BE2C (cell line): ENCODE data around the gene CAMTA1.

ENCODE experiments used
- DNase-seq: peaks from one replicate; pipeline ENCODE4 v3.0.0-alpha.2; 2020
- H3K27me3 ChIP-seq: fragments of 250-450 bp; sonication (Bioruptor Pico); 2 replicates; pipeline ENCODE4 v1.5.1; 2020; ENCODE audit warnings: mild to moderate bottlenecking
- H3K36me3 ChIP-seq: fragments of 250-450 bp; sonication (Bioruptor Pico); 2 replicates; pipeline ENCODE4 v1.5.1; 2020; ENCODE audit warnings: mild to moderate bottlenecking
- H3K4me1 ChIP-seq: fragments of 250-450 bp; sonication (Bioruptor Pico); 2 replicates; pipeline ENCODE4 v1.5.1; 2020
- H3K4me3 ChIP-seq: 2 replicates; pipeline ENCODE4 v1.5.1; 2011; ENCODE audit warnings: low read depth, low read length
- H3K9me3 ChIP-seq: fragments of 250-450 bp; sonication (Bioruptor Pico); 2 replicates; pipeline ENCODE4 v1.5.1; 2020
- TF ChIP-seq, protein P1 (sequence below): IDR thresholded peaks from 2 replicates; pipeline ENCODE4 v1.5.1; 2012; ENCODE audit warnings: mild to moderate bottlenecking, low read depth, low read length

Gene CAMTA1

DNA sequence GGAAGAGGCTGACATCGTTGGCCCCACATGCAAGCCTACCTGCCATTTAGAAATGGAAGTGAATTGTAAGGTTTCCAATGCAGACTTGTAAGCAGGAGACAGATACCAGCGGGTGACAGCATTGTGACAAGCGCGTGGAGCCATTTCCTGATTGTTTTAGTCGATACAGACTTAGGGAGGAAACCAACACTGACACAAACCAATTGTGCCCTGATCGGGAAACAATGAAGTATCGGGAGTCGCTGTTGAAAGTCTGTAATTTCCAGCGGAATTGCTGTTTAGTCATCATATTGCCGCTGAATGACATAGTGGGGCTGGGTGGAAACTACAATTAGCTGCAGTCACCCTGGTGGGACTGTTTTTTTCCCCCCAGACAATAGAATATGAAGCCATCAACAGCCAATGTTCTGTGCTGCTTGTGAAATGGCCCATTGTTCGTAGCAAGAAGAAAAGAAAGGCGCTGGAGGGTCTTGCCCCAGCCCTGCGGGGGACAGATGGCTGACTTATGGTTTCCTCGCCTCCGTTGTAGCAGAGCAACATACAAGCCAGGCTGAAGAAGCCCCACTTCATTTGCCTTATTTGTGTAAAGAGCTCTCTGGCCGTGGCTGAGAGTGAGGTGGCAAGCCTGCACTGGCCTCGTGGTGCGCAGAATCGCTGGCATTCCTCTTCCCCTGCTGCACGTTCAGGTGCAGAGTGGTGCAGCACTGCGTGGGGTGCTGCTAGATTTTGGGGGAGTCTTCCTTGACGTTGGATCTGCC, 462.7 kb downstream of the CAMTA1 start:
- no peak for DNase-seq
- H3K4me3 ChIP-seq: no peak overlapping the region
- H3K4me1 ChIP-seq: no peaks in the 10 kb centered on the region
- no peaks in the 10 kb centered on the region for H3K27me3 ChIP-seq
- H3K9me3 ChIP-seq: no peaks in the 10 kb centered on the region
- no peaks in the 10 kb centered on the region for H3K36me3 ChIP-seq
- TF ChIP-seq, protein P1, sequence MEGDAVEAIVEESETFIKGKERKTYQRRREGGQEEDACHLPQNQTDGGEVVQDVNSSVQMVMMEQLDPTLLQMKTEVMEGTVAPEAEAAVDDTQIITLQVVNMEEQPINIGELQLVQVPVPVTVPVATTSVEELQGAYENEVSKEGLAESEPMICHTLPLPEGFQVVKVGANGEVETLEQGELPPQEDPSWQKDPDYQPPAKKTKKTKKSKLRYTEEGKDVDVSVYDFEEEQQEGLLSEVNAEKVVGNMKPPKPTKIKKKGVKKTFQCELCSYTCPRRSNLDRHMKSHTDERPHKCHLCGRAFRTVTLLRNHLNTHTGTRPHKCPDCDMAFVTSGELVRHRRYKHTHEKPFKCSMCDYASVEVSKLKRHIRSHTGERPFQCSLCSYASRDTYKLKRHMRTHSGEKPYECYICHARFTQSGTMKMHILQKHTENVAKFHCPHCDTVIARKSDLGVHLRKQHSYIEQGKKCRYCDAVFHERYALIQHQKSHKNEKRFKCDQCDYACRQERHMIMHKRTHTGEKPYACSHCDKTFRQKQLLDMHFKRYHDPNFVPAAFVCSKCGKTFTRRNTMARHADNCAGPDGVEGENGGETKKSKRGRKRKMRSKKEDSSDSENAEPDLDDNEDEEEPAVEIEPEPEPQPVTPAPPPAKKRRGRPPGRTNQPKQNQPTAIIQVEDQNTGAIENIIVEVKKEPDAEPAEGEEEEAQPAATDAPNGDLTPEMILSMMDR: no peak

DNA sequence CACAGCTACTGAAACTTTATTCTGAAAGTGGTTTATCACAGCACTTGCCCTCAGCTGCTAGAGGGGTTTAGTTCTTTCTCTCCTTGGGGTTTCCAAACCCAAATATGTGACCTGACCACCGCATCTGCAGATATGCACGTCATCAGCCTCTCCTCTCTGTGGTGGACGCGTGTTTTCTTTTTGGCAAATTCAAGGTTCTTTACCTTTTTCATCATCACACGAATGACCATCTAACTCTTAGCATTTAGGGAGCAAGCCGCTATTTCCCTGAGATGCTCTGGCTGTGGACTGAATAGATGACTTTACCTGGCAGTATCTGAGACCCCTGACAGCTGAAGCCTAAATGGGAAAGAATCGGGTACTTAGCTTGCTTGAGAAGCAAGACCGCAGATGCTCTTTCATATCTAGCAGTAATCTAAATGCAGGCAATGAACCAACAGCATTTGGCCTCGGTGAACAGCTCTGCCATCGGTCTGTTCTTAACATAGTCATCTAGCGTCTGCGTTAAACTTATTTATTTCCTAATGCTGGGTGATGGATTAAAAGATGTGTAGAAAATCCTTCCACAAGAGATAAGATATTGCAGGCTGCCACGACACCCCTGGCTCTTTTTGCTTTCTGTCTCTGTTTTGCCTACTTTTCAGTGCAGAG, 463.4 kb downstream of the CAMTA1 start:
- Histone ChIP-seq H3K27me3 (no peaks in the 10 kb centered on the region), H3K4me3 (no peak overlapping the region), H3K9me3 (no peaks in the 10 kb centered on the region), H3K4me1 (no peaks in the 10 kb centered on the region), H3K36me3 (no peaks in the 10 kb centered on the region)
- TF ChIP-seq, protein P1: no peak
- no peak for DNase-seq

DNA sequence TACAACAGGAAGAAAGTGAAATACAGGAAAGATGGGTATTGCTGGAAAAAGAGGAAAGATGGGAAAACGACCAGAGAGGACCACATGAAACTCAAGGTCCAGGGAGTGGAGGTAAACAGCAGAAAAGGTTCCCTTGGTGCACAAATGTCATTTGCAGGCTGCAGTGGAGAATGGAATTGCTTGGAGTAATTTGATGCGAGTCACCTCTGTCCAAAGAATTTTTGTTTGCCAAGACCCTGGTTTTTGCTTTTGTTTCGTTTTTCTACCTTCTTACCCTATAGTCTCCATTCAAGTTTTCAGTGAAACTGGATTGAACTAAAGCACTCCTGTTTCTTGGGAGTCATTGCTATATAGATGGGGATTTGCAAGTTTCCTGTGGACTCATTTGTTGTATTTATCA, 464.3 kb downstream of the CAMTA1 start:
- Histone ChIP-seq H3K4me1 (no peaks in the 10 kb centered on the region; the same call in 1 of the 2 replicates), H3K36me3 (no peaks in the 10 kb centered on the region), H3K27me3 (no peaks in the 10 kb centered on the region), H3K9me3 (no peaks in the 10 kb centered on the region), H3K4me3 (no peak overlapping the region)
- TF ChIP-seq, protein P1: no peak
- DNase-seq: no peak

DNA sequence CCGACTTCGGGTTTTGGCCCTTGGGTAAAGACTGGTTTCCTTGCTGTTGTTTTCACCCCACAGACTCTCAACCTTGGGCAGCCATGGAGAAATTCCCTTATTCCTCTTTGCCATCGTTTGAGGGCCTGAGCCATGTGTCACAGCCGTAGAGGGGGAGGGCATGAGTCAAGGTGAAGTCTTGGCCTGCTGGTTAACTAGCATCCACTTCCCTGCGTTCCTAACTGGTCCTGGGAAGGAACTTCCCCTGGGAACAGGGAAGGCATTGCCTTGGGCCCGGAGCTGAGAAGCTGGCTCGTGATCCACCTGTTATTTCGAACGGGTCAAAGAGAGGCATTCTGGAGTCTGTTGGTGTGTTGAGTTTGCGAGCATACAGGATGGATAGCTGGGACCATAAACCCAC, 464.9 kb downstream of the CAMTA1 start:
- no peak for DNase-seq
- H3K4me3 ChIP-seq: no peak overlapping the region
- H3K9me3 ChIP-seq: no peaks in the 10 kb centered on the region
- TF ChIP-seq, protein P1: no peak
- H3K4me1 ChIP-seq: no peaks in the 10 kb centered on the region; the same call in 1 of the 2 replicates
- no peaks in the 10 kb centered on the region for H3K36me3 ChIP-seq
- H3K27me3 ChIP-seq: no peaks in the 10 kb centered on the region

DNA sequence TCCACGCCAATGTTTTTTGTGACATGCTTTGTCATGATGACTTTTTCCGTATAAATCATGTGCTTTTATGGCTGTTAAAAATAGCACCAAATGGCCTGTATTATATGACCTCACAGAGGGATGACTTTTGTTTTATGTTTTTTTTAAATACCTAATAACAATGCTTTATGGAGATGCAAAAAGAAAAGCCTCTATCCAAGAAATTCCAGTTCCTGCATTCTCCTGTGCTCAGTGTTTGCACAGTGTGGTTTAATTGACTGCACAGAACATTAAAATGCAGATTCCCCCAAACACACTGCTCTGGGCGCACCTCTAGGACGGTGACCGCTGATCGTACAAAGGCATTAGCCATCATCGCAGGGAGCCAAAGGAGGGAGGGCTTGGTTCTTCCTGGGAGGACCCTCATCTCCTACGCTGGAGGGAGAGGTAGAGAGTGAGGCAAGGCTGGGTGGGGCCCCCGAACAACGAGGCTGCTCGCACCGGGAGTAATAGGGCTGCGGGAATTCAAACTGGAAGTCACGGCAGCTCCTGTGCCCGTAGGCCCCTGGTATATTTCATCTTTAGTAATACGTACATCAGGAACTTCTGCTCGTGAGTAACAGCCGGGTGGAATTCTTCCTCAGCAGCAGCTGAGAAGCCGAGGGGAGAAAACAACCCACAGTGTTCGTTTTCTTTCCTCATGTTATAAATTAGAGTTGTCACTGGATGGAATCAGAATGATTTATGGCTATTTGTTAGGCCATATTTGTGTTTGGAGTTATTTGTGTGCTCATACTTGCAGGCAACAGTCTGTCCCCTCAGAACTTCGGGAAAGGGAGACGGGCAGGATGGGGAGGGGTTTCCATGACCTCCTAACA, 465.6 kb downstream of the CAMTA1 start:
- TF ChIP-seq, protein P1: no peak
- H3K4me1 ChIP-seq: no peaks in the 10 kb centered on the region; the same call in 1 of the 2 replicates
- H3K4me3 ChIP-seq: no peak overlapping the region
- H3K36me3 ChIP-seq: no peaks in the 10 kb centered on the region
- DNase-seq: no peak
- no peaks in the 10 kb centered on the region for H3K9me3 ChIP-seq
- no peaks in the 10 kb centered on the region for H3K27me3 ChIP-seq
